HEK293 (cell line): ENCODE data around the gene UBE3C.

Source experiments
- CTCF ChIA-PET: fragments of 350-600 bp; formaldehyde crosslinking; extraction: SDS; loops from one replicate; lab custom pipeline; 2021; ENCODE audit warnings: antibody characterized with exemption; lab: Yijun Ruan, JAX
- POLR2A ChIA-PET: fragments of 300-600 bp; formaldehyde crosslinking; extraction: SDS; loops from one replicate; lab custom pipeline; 2020; ENCODE audit warnings: antibody characterized with exemption, inconsistent platforms; lab: Yijun Ruan, JAX
- H3K27ac ChIP-seq: fragments of 200-500 bp; sonication (Bioruptor generic); 2 replicates; pipeline ENCODE4 v1.5.1; 2014; ENCODE audit warnings: low read depth, low read length, control low read depth, inconsistent platforms; ENCODE audit errors: extremely low read depth
- H3K36me3 ChIP-seq, 2 experiments: fragments of 200-500 bp in 1 of 2; sonication (Bioruptor generic) in 1 of 2; 1 replicate in 1 of 2; 2 replicates in 1 of 2; pipeline ENCODE4 v1.5.1; 2014 to 2017; ENCODE audit warnings: inconsistent platforms in 2 of 2, low read length in 2 of 2; ENCODE audit not compliant: control insufficient read depth in 2 of 2, insufficient read depth in 1 of 2
- H3K4me1 ChIP-seq: fragments of 200-500 bp; sonication (Bioruptor generic); 2 replicates; pipeline ENCODE4 v1.5.1; 2014; ENCODE audit warnings: mild to moderate bottlenecking, low read length, inconsistent platforms; ENCODE audit not compliant: control insufficient read depth, insufficient read depth
- H3K4me3 ChIP-seq: 2 replicates; pipeline ENCODE4 v1.5.1; 2011; ENCODE audit warnings: low read depth, mild to moderate bottlenecking, control low read depth, low read length, moderate library complexity
- H3K9me3 ChIP-seq: fragments of 200-500 bp; sonication (Bioruptor generic); 2 replicates; pipeline ENCODE4 v1.5.1; 2014; ENCODE audit warnings: low read depth, low read length, inconsistent platforms; ENCODE audit not compliant: control insufficient read depth, insufficient read depth
- CTCF ChIP-seq: fragments of 450-650 bp; formaldehyde crosslinking; IDR thresholded peaks from 2 replicates; pipeline ENCODE4 v1.5.1; 2016; ENCODE audit warnings: missing biosample characterization, missing genetic modification characterization
- HOXA7 ChIP-seq: sonication (generic); formaldehyde crosslinking; IDR thresholded peaks from 2 replicates; pipeline ENCODE4 v1.8.1; 2022; ENCODE audit warnings: missing genetic modification reagents, borderline replicate concordance
- KLF9 ChIP-seq: fragments of 450-650 bp; formaldehyde crosslinking; IDR thresholded peaks from 2 replicates; pipeline ENCODE4 v1.5.1; 2016; ENCODE audit warnings: missing biosample characterization, missing genetic modification characterization, low read depth
- OSR2 ChIP-seq: fragments of 450-650 bp; formaldehyde crosslinking; IDR thresholded peaks from 2 replicates; pipeline ENCODE4 v1.5.1; 2016; ENCODE audit warnings: missing biosample characterization, missing genetic modification characterization
- OVOL3 ChIP-seq: fragments of 450-650 bp; formaldehyde crosslinking; IDR thresholded peaks from 2 replicates; pipeline ENCODE4 v1.5.1; 2016; ENCODE audit warnings: missing biosample characterization, missing genetic modification characterization
- PRDM1 ChIP-seq: fragments of 450-650 bp; formaldehyde crosslinking; IDR thresholded peaks from 2 replicates; pipeline ENCODE4; 2016; ENCODE audit warnings: missing biosample characterization, missing genetic modification characterization
- SCRT1 ChIP-seq: fragments of 450-650 bp; formaldehyde crosslinking; IDR thresholded peaks from 2 replicates; pipeline ENCODE4 v1.5.1; 2016; ENCODE audit warnings: missing biosample characterization, missing genetic modification characterization, borderline replicate concordance
- SCRT2 ChIP-seq: fragments of 450-650 bp; formaldehyde crosslinking; IDR thresholded peaks from 2 replicates; pipeline ENCODE4 v1.5.1; 2016; ENCODE audit warnings: missing biosample characterization, missing genetic modification characterization
- SP3 ChIP-seq: fragments of 450-650 bp; formaldehyde crosslinking; IDR thresholded peaks from 2 replicates; pipeline ENCODE4 v1.5.1; 2016; ENCODE audit warnings: missing biosample characterization, missing genetic modification characterization
- TSHZ1 ChIP-seq: fragments of 450-650 bp; formaldehyde crosslinking; IDR thresholded peaks from 2 replicates; pipeline ENCODE4 v1.5.1; 2016; ENCODE audit warnings: missing biosample characterization, missing genetic modification characterization, borderline replicate concordance
- ZBTB17 ChIP-seq: fragments of 450-650 bp; formaldehyde crosslinking; IDR thresholded peaks from 2 replicates; pipeline ENCODE4 v1.5.1; 2016; ENCODE audit warnings: missing biosample characterization, missing genetic modification characterization
- ZFP3 ChIP-seq: fragments of 450-650 bp; formaldehyde crosslinking; IDR thresholded peaks from 2 replicates; pipeline ENCODE4 v1.5.1; 2016; ENCODE audit warnings: low read depth, missing biosample characterization, missing genetic modification characterization
- ZFP69B ChIP-seq: fragments of 450-650 bp; formaldehyde crosslinking; IDR thresholded peaks from 2 replicates; pipeline ENCODE4 v1.5.1; 2016; ENCODE audit warnings: missing biosample characterization, missing genetic modification characterization
- ZNF24 ChIP-seq: fragments of 450-650 bp; formaldehyde crosslinking; IDR thresholded peaks from 2 replicates; pipeline ENCODE4 v1.5.1; 2016; ENCODE audit warnings: missing biosample characterization, missing genetic modification characterization
- ZNF292 ChIP-seq: fragments of 450-650 bp; formaldehyde crosslinking; IDR thresholded peaks from 2 replicates; pipeline ENCODE4 v1.5.1; 2016; ENCODE audit warnings: low read depth, missing biosample characterization, missing genetic modification characterization, borderline replicate concordance
- ZNF366 ChIP-seq: fragments of 450-650 bp; formaldehyde crosslinking; conservative IDR thresholded peaks from 2 replicates; pipeline ENCODE4 v1.5.1; 2016; ENCODE audit warnings: missing biosample characterization, missing genetic modification characterization
- ZNF433 ChIP-seq: fragments of 450-650 bp; formaldehyde crosslinking; IDR thresholded peaks from 2 replicates; pipeline ENCODE4 v1.5.1; 2016; ENCODE audit warnings: missing biosample characterization, missing genetic modification characterization, low read depth
- ZNF654 ChIP-seq: fragments of 450-650 bp; formaldehyde crosslinking; IDR thresholded peaks from 2 replicates; pipeline ENCODE4 v1.5.1; 2016; ENCODE audit warnings: low read depth, missing biosample characterization, missing genetic modification characterization
- ZNF791 ChIP-seq: fragments of 450-650 bp; formaldehyde crosslinking; IDR thresholded peaks from 2 replicates; pipeline ENCODE4 v1.5.1; 2016; ENCODE audit warnings: missing biosample characterization, missing genetic modification characterization
- ZNF837 ChIP-seq: fragments of 450-650 bp; formaldehyde crosslinking; IDR thresholded peaks from 2 replicates; pipeline ENCODE4 v1.5.1; 2016; ENCODE audit warnings: missing biosample characterization, missing genetic modification characterization
- ZSCAN18 ChIP-seq: fragments of 450-650 bp; formaldehyde crosslinking; IDR thresholded peaks from 2 replicates; pipeline ENCODE4 v1.5.1; 2016; ENCODE audit warnings: missing biosample characterization, missing genetic modification characterization

The UBE3C gene

GRCh38 chr7:157224627-157225026 lies 85.9 kb downstream of the UBE3C start (continued):
- TF ChIP-seq CTCF (tag by site-specific recombination) (peak; percentile 64), ZFP69B (tag by site-specific recombination) (no peak), SP3 (tag by site-specific recombination) (no peak)

GRCh38 chr7:157228864-157229422 lies 90.2 kb downstream of the UBE3C start:
- POLR2A ChIA-PET = no interaction called here

GRCh38 chr7:157233677-157234076 lies 95.0 kb downstream of the UBE3C start:
- TF ChIP-seq SCRT1 (no peak), ZNF292 (tag by site-specific recombination) (no peak), ZFP3 (tag by site-specific recombination) (no peak), OSR2 (tag by site-specific recombination) (no peak), TSHZ1 (tag by site-specific recombination) (no peak), ZNF791 (no peak), ZNF24 (tag by site-specific recombination) (no peak), ZNF433 (tag by site-specific recombination) (no peak), ZNF366 (no peak), KLF9 (tag by site-specific recombination) (no peak), ZNF837 (tag by site-specific recombination) (no peak), HOXA7 (CRISPR knock-in tag) (no peak), OVOL3 (no peak)
- TF ChIP-seq, all 188 proteins: peak for 0
- H3K4me3 ChIP-seq = no peak overlapping the region
- H3K27ac ChIP-seq = no peak overlapping the region
- no peaks in the 10 kb centered on the region for H3K4me1 ChIP-seq
- ChIA-PET POLR2A (no interaction called here), CTCF (interaction anchor here (1.0 to 3.0 kb wide), 3 partner anchors 9 to 17 kb away, joined by 3 to 7 read pairs (median 6); no protein-coding TSS in a partner anchor)
- H3K36me3 ChIP-seq = peaks cover 11 to 85% of the 10 kb centered on the region in 2 experiments; a peak in 2 of 3 replicates
- H3K9me3 ChIP-seq = no peaks in the 10 kb centered on the region

More at GRCh38 chr7:157228864-157229422, 90.2 kb downstream of the UBE3C start:
- no peaks in the 10 kb centered on the region for H3K9me3 ChIP-seq
- TF ChIP-seq PRDM1 (tag by site-specific recombination) (0 out of 2 replicates have a peak, but pooled peaks have one; percentile 31), SCRT2 (peak; percentile 58), ZNF654 (tag by site-specific recombination) (peak; percentile 46), ZBTB17 (tag by site-specific recombination) (peak; percentile 17; the same call in 1 of the 2 replicates), ZSCAN18 (no peak), CTCF (tag by site-specific recombination) (0 out of 2 replicates have a peak, but pooled peaks have one; percentile 41)
- peaks cover 22 to 82% of the 10 kb centered on the region in 2 experiments for H3K36me3 ChIP-seq
- no peak overlapping the region for H3K27ac ChIP-seq
- H3K4me3 ChIP-seq = no peak overlapping the region
- CTCF ChIA-PET = interaction anchor here (0.6 to 0.7 kb wide), 3 partner anchors 25 to 92 kb away, joined by 3 to 4 read pairs (median 3); no protein-coding TSS in a partner anchor
- no peaks in the 10 kb centered on the region for H3K4me1 ChIP-seq
